ENCODE measurements around the gene IPO13.

Gene IPO13

DNA sequence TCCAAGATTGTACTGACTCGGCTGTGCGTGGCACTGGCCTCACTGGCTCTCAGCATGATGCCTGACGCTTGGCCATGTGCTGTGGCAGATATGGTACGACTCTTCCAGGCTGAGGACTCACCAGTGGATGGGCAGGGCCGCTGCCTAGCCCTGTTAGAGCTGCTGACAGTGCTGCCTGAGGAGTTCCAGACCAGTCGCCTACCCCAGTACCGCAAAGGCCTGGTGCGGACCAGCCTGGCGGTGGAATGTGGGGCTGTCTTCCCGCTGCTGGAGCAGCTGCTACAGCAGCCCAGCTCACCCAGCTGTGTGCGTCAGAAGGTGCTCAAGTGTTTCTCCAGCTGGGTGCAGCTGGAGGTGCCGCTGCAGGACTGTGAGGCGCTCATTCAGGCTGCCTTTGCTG, 2.9 kb downstream of the IPO13 start:
- TF ChIP-seq, protein P1, sequence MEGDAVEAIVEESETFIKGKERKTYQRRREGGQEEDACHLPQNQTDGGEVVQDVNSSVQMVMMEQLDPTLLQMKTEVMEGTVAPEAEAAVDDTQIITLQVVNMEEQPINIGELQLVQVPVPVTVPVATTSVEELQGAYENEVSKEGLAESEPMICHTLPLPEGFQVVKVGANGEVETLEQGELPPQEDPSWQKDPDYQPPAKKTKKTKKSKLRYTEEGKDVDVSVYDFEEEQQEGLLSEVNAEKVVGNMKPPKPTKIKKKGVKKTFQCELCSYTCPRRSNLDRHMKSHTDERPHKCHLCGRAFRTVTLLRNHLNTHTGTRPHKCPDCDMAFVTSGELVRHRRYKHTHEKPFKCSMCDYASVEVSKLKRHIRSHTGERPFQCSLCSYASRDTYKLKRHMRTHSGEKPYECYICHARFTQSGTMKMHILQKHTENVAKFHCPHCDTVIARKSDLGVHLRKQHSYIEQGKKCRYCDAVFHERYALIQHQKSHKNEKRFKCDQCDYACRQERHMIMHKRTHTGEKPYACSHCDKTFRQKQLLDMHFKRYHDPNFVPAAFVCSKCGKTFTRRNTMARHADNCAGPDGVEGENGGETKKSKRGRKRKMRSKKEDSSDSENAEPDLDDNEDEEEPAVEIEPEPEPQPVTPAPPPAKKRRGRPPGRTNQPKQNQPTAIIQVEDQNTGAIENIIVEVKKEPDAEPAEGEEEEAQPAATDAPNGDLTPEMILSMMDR (IDR thresholded peaks at IDR 0.05; ENCODE audit: control insufficient read depth, insufficient read depth, low read depth, low read length, missing control alignments) = no peak
- DNase-seq (ENCODE audit: low read depth) = no peak
- H3K4me3 ChIP-seq (ENCODE audit: control insufficient read depth, low read depth, low read length) = no peak overlapping the region

GRCh38 chr1:43951021-43951985, 4.6 kb downstream of the IPO13 start:
- TF ChIP-seq, protein P1 (IDR thresholded peaks at IDR 0.05; ENCODE audit: control insufficient read depth, insufficient read depth, low read depth, low read length, missing control alignments) = no peak

DNA sequence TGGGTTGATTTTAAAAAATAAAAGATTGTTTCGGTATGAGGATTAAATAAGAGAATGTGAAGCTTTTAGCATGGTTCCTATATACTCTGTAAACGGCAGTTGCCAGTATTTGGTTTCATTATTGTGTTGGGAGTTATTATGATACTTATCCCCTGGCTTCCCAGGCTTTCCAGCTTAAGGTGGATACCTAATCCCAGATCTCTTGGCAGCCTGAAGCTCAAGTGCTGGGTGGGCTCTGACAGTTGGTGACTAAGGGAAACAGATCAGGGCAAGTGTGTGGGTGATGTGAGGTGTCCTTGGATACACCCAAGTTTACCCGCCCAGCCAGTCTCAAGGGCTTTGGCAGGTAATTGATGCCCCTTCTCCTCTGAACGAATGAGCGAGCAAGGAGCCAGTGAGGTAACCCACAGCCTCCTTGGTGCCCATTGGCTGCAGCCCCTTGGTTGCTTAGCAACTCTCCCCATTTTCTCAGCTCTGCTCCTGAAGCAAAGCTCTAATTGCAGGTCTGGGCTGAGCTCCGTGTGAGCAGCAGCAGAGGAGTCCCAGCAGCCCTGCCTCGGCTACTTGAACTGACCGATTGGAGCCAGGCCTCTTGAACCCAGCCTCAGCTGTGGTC, 6.1 kb downstream of the IPO13 start:
- TF ChIP-seq, protein P1 (IDR thresholded peaks at IDR 0.05; ENCODE audit: control insufficient read depth, insufficient read depth, low read depth, low read length, missing control alignments) = no peak
- H3K4me3 ChIP-seq (ENCODE audit: control insufficient read depth, low read depth, low read length) = no peak overlapping the region
- DNase-seq (ENCODE audit: low read depth) = no peak

More at GRCh38 chr1:43951021-43951985, 4.6 kb downstream of the IPO13 start:
- no peak overlapping the region for H3K4me3 ChIP-seq (ENCODE audit: control insufficient read depth, low read depth, low read length)
- no peak for DNase-seq (ENCODE audit: low read depth)

- no peak overlapping the region for H3K4me3 ChIP-seq (ENCODE audit: control insufficient read depth, low read depth, low read length)
- DNase-seq (ENCODE audit: low read depth) = no peak
- TF ChIP-seq, protein P1 (IDR thresholded peaks at IDR 0.05; ENCODE audit: control insufficient read depth, insufficient read depth, low read depth, low read length, missing control alignments) = no peak
Measured at GRCh38 chr1:43953361-43953760, 6.6 kb downstream of the IPO13 start.

- TF ChIP-seq, protein P1 (IDR thresholded peaks at IDR 0.05; ENCODE audit: control insufficient read depth, insufficient read depth, low read depth, low read length, missing control alignments) = no peak
- no peak overlapping the region for H3K4me3 ChIP-seq (ENCODE audit: control insufficient read depth, low read depth, low read length)
- DNase-seq (ENCODE audit: low read depth) = no peak
Measured at GRCh38 chr1:43954036-43954435, 7.3 kb downstream of the IPO13 start.

DNA sequence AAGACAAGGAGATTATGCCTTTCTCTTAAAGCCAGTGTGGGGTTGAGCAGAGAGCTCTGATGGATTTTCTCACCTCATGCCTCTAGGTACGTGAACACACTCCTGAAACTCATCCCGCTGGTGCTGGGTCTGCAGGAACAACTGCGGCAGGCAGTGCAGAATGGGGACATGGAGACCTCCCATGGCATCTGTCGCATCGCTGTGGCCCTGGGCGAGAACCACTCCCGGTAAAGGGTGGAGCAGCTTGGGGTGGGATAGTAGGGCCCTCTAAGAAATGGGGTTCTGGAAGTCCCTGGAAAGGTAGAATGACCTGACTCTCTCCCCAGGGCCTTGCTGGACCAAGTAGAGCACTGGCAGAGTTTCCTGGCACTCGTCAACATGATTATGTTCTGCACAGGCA, 9.5 kb downstream of the IPO13 start:
- TF ChIP-seq, protein P1 (IDR thresholded peaks at IDR 0.05; ENCODE audit: control insufficient read depth, insufficient read depth, low read depth, low read length, missing control alignments) = no peak
- no peak overlapping the region for H3K4me3 ChIP-seq (ENCODE audit: control insufficient read depth, low read depth, low read length)
- no peak for DNase-seq (ENCODE audit: low read depth)
